OCI-LY7 (cell line): ENCODE measurements around the gene MAMLD1. TPM values are rescaled to one million over a fixed set of nuclear protein-coding genes. Genes with fewer than 3 reads are reported as not detected.

ENCODE experiments used
- BruUV-seq: library from RNA; stranded (reverse); fragments of 400-500 nt; replicated peaks from 2 replicates; lab custom pipeline; 2021; lab: Mats Ljungman, UMichigan
- CTCF ChIA-PET: fragments of 300-600 bp; sonication (Branson Sonifier 250); formaldehyde crosslinking; loops from one replicate; lab custom pipeline; 2022; ENCODE audit warnings: antibody characterized with exemption; ENCODE audit not compliant: unreplicated experiment; lab: Charles Lee
- POLR2A ChIA-PET: fragments of 300-600 bp; sonication (Branson Sonifier 250); formaldehyde crosslinking; loops from one replicate; lab custom pipeline; 2022; ENCODE audit warnings: antibody characterized with exemption; lab: Charles Lee
- DNase-seq: peaks from one replicate; pipeline ENCODE4 v3.0.0-alpha.2; 2015; ENCODE audit warnings: low spot score
- H2AFZ ChIP-seq: fragments of 200-600 bp; sonication (generic), shearing (Covaris generic); 2 replicates; pipeline ENCODE4 v1.6.1; 2014; ENCODE audit warnings: mild to moderate bottlenecking, antibody characterized with exemption, low read length, moderate library complexity
- H3K27ac ChIP-seq: fragments of 200-600 bp; sonication (generic); 2 replicates; pipeline ENCODE4 v1.5.1; 2014; ENCODE audit warnings: mixed run types, low read depth, mild to moderate bottlenecking, moderate library complexity, low read length, inconsistent platforms; ENCODE audit not compliant: poor library complexity, severe bottlenecking
- H3K36me3 ChIP-seq: fragments of 200-600 bp; sonication (generic); 2 replicates; pipeline ENCODE4 v1.6.1; 2014; ENCODE audit warnings: mild to moderate bottlenecking, antibody characterized with exemption, low read length, moderate library complexity, mixed read lengths; ENCODE audit not compliant: insufficient read depth
- H3K4me1 ChIP-seq: fragments of 200-600 bp; sonication (generic); 2 replicates; pipeline ENCODE4 v1.5.1; 2014; ENCODE audit warnings: mild to moderate bottlenecking, low read length; ENCODE audit not compliant: insufficient read depth, poor library complexity, severe bottlenecking
- H3K4me2 ChIP-seq: fragments of 200-600 bp; sonication (generic); 2 replicates; pipeline ENCODE4 v1.6.1; 2014; ENCODE audit warnings: mild to moderate bottlenecking, low read length
- H3K4me3 ChIP-seq: fragments of 200-600 bp; sonication (generic); 2 replicates; pipeline ENCODE4 v1.5.1; 2014; ENCODE audit warnings: mild to moderate bottlenecking, low read depth, low read length; ENCODE audit not compliant: poor library complexity, severe bottlenecking
- H3K79me2 ChIP-seq: fragments of 200-600 bp; sonication (generic); 2 replicates; pipeline ENCODE4 v1.6.1; 2016; ENCODE audit warnings: low read depth, mild to moderate bottlenecking, low read length, moderate library complexity, mixed read lengths; ENCODE audit not compliant: insufficient read depth
- H3K9me2 ChIP-seq: fragments of 200-600 bp; sonication (generic); 2 replicates; pipeline ENCODE4 v1.6.1; 2016; ENCODE audit warnings: mild to moderate bottlenecking, low read length, mixed read lengths; ENCODE audit not compliant: insufficient read depth
- H3K9me3 ChIP-seq: fragments of 200-600 bp; sonication (generic); 2 replicates; pipeline ENCODE4 v1.6.1; 2014; ENCODE audit warnings: mild to moderate bottlenecking, mixed run types, low read length, mixed read lengths
- H4K20me1 ChIP-seq: fragments of 200-600 bp; sonication (generic); 2 replicates; pipeline ENCODE4 v1.6.1; 2014; ENCODE audit warnings: mild to moderate bottlenecking, antibody characterized with exemption, low read length, moderate library complexity, mixed read lengths; ENCODE audit not compliant: insufficient read depth
- CTCF ChIP-seq: fragments of 200-600 bp; sonication (generic); conservative IDR thresholded peaks from 2 replicates; pipeline ENCODE4 v1.5.1; 2014; ENCODE audit warnings: mild to moderate bottlenecking, antibody characterized with exemption, low read length, moderate library complexity, mixed read lengths
- EZH2phosphoT487 ChIP-seq: fragments of 200-600 bp; sonication (generic); IDR thresholded peaks from 2 replicates; pipeline ENCODE4 v1.6.1; 2018; ENCODE audit warnings: low read depth, borderline replicate concordance, mild to moderate bottlenecking, mixed run types, antibody characterized with exemption, low read length, moderate library complexity, mixed read lengths
- intact Hi-C: fragments of 100-400 bp; cut with micrococcal nuclease; formaldehyde crosslinking; loops from one replicate; pipeline ENCODE4 v1.10.0; 2022; ENCODE audit not compliant: unreplicated experiment
- total RNA-seq, 2 experiments: library from RNA; depleted of rRNA in 1 of 2; stranded (reverse); fragments of >200 nt in 1 of 2; shearing (Covaris generic) in 1 of 2; gene quantifications; 2 replicates each; pipeline ENCODE4 v1.2.3, GENCODE V29; 2014 to 2022

Gene MAMLD1
- total RNA-seq, 2 experiments from 2014 or later = not detected

DNA sequence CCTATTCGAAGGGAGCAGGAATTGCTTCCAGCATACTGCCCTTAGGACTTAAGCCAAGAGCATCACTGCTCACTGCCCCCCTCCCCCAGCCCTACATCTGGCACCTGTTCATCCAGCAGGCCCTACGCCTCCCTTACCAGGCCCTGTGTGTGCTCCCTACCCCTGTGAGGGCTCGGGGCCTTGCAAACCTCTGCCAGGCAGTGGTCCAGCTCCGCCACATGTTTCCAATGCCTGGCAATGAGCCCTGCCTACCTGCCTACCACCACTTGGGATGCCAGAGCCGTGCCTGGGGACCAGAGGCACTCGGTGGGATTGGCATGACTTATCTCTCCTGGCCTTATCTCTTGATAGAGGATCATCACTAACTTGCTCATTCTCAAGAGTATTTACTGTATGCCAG lies 177.8 kb downstream of the MAMLD1 start:
- H3K4me3 ChIP-seq = no peak overlapping the region
- H3K27ac ChIP-seq = no peak overlapping the region
- H4K20me1 ChIP-seq = no peaks in the 10 kb centered on the region
- H3K9me2 ChIP-seq = no peaks in the 10 kb centered on the region
- H3K4me2 ChIP-seq = no peak overlapping the region
- no peaks in the 10 kb centered on the region for H3K79me2 ChIP-seq
- H3K36me3 ChIP-seq = no peaks in the 10 kb centered on the region
- POLR2A ChIA-PET = no interaction called here
- DNase-seq = no peak
- H3K4me1 ChIP-seq = no peaks in the 10 kb centered on the region
- no peaks in the 10 kb centered on the region for H3K9me3 ChIP-seq
- H2AFZ ChIP-seq = no peak overlapping the region
- TF ChIP-seq EZH2phosphoT487 (no peak), CTCF (no peak)
- CTCF ChIA-PET = no interaction called here
- intact Hi-C loops = no loop called here
- no TSS peak for BruUV-seq

DNA sequence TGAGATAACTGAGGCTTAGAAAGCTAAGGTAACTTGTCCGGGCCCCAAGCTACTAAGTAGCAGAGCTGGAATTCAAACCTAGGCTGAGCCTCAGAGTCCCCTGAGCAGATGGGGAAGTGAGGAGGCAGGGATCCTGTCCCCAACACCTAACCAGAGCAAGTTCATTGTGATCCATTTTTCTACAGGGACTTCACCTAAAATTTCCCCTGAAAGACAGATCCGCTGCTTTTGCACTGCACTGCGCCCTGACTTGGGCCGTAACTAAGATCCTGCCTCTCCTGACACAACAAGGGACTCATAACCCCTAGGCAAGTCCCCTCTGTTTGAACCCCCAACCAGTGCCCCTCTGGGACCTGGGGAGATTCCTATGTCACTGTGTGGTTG lies 179.7 kb downstream of the MAMLD1 start:
- H4K20me1 ChIP-seq = no peaks in the 10 kb centered on the region
- H3K9me2 ChIP-seq = no peaks in the 10 kb centered on the region
- ChIA-PET POLR2A (no interaction called here), CTCF (no interaction called here)
- H2AFZ ChIP-seq = no peak overlapping the region
- TF ChIP-seq EZH2phosphoT487 = no peak
- no peak for TF ChIP-seq CTCF
- H3K79me2 ChIP-seq = no peaks in the 10 kb centered on the region
- no peaks in the 10 kb centered on the region for H3K9me3 ChIP-seq
- intact Hi-C loops = no loop called here
- H3K27ac ChIP-seq = no peak overlapping the region
- no peaks in the 10 kb centered on the region for H3K4me1 ChIP-seq
- no peak for DNase-seq
- H3K4me2 ChIP-seq = no peak overlapping the region
- H3K4me3 ChIP-seq = no peak overlapping the region
- no TSS peak for BruUV-seq
- no peaks in the 10 kb centered on the region for H3K36me3 ChIP-seq

- no peaks in the 10 kb centered on the region for H4K20me1 ChIP-seq
- TF ChIP-seq CTCF (no peak), EZH2phosphoT487 (no peak)
- no peak overlapping the region for H2AFZ ChIP-seq
- DNase-seq = no peak
- CTCF ChIA-PET = no interaction called here
- POLR2A ChIA-PET = interaction anchor here (0.6 kb wide), 1 partner anchor 17 kb away, joined by 3 read pairs; no protein-coding TSS in a partner anchor
- no peak overlapping the region for H3K27ac ChIP-seq
- no peaks in the 10 kb centered on the region for H3K9me3 ChIP-seq
- H3K36me3 ChIP-seq = no peaks in the 10 kb centered on the region
- BruUV-seq = no TSS peak
- H3K79me2 ChIP-seq = no peaks in the 10 kb centered on the region
- H3K4me1 ChIP-seq = no peaks in the 10 kb centered on the region
- no peak overlapping the region for H3K4me3 ChIP-seq
- intact Hi-C loops = no loop called here
- no peaks in the 10 kb centered on the region for H3K9me2 ChIP-seq
- H3K4me2 ChIP-seq = no peak overlapping the region
These were observed 180.4 kb downstream of the MAMLD1 start for GRCh38 chrX:150543230-150544155.
